ENCODE data around the gene PRR33.
"Not testable (repeated sequence)": the region's sequence is repeated elsewhere in the genome, so short reads cannot be mapped to it uniquely, and the experiment has no call there.

Gene PRR33

GRCh38 chr11:1889224-1889930 is 2.3 kb downstream of the PRR33 start:
- no peak for DNase-seq (ENCODE audit: low spot score)

GRCh38 chr11:1888811-1889210 is 2.9 kb downstream of the PRR33 start:
- no peak for DNase-seq (ENCODE audit: low spot score)

GRCh38 chr11:1888347-1888753 is 3.3 kb downstream of the PRR33 start:
- DNase-seq (ENCODE audit: low spot score), result no peak

- DNase-seq (ENCODE audit: low spot score), result no peak
These were observed 4.0 kb downstream of the PRR33 start for GRCh38 chr11:1887451-1888346.

- not testable (repeated sequence) for DNase-seq (ENCODE audit: low spot score)
These were observed 5.1 kb downstream of the PRR33 start for GRCh38 chr11:1886551-1886950.

GRCh38 chr11:1884303-1884700 is 7.4 kb downstream of the PRR33 start:
- DNase-seq (ENCODE audit: low spot score), result no peak

- no peak for DNase-seq (ENCODE audit: low spot score)
These were observed 8.1 kb downstream of the PRR33 start for GRCh38 chr11:1883346-1884302.

- DNase-seq (ENCODE audit: low spot score), result peak; percentile 82
These were observed 9.1 kb downstream of the PRR33 start for GRCh38 chr11:1882265-1883238.

GRCh38 chr11:1881442-1882264 is 10.0 kb downstream of the PRR33 start:
- DNase-seq (ENCODE audit: low spot score), result no peak

- no peak for DNase-seq (ENCODE audit: low spot score)
These were observed 10.8 kb downstream of the PRR33 start for GRCh38 chr11:1880746-1881441.

GRCh38 chr11:1879941-1880720 is 11.6 kb downstream of the PRR33 start:
- no peak for DNase-seq (ENCODE audit: low spot score)

- no peak for DNase-seq (ENCODE audit: low spot score)
These were observed 12.3 kb downstream of the PRR33 start for GRCh38 chr11:1879342-1879940.

- DNase-seq (ENCODE audit: low spot score), result no peak
These were observed 13.3 kb downstream of the PRR33 start for GRCh38 chr11:1878137-1879031.

GRCh38 chr11:1877211-1878136 is 14.2 kb downstream of the PRR33 start:
- DNase-seq (ENCODE audit: low spot score), result no peak

GRCh38 chr11:1876361-1877063 is 15.2 kb downstream of the PRR33 start:
- DNase-seq (ENCODE audit: low spot score), result peak; percentile 31

Data from AG08395 (cell line).